Mucosa of gallbladder (tissue), 1 donor: ENCODE data around the gene UTP11. TPM values are rescaled to one million over a fixed set of nuclear protein-coding genes. Genes with fewer than 3 reads are reported as not detected.

ENCODE experiments used
- DNase-seq: peaks from one replicate; pipeline ENCODE4 v3.0.0-alpha.2; 2020; ENCODE audit warnings: low spot score
- total RNA-seq: library from RNA; stranded (reverse); gene quantifications from one replicate; pipeline ENCODE4 v1.2.1, GENCODE V29; 2021
- donor health status: DM: no; HTN: no; CAD: no.

Gene UTP11
- total RNA-seq, 1 donor from 2014 or later: 17.7 TPM

DNA sequence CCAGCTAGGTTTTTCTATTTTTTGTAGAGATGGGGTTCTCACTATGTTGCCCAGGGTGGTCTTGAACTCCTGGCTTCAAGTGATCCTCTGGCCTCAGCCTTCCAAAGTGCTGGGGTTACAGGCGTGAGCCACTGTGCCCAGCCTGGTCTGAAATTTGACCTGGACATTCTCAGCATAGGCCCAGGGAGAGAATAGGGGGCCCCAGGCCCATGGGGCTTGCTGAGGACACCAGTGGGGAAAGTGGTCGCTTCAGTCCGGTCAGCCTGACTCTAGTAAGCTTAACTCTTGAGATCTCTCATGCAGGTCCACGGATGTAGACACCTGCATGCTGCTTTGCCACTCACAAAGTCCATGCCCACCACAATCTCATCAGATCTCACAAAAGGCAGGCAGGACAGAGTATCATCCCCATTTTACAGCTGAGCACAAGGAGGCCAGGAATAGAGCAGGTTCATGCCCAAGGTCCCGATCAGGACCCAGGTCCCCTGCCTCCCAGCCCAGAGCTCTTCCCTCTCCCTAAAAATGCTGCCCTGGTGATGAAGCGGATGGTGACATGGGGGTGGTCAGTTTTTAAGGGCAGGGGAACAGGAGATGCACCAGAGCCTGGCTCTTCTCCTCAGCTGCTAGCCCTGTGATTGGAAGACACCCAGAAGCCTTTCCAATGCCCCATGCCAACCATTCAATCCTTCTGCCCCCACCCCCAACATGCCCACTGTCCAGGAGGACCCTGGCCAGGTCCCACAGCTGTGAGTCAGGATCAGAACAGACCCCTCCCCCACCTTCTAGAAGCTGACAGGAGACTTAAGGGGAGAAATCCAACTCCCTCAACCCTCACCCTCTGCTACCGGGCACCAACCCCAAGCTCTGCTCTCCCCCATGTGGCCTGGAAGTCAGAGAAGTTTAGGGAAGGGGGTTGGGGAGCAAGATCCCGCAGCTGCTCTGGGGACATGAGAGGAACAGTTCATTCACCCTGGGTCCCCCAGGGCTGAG lies 9.0 kb upstream of the UTP11 start:
- no peak for DNase-seq

DNA sequence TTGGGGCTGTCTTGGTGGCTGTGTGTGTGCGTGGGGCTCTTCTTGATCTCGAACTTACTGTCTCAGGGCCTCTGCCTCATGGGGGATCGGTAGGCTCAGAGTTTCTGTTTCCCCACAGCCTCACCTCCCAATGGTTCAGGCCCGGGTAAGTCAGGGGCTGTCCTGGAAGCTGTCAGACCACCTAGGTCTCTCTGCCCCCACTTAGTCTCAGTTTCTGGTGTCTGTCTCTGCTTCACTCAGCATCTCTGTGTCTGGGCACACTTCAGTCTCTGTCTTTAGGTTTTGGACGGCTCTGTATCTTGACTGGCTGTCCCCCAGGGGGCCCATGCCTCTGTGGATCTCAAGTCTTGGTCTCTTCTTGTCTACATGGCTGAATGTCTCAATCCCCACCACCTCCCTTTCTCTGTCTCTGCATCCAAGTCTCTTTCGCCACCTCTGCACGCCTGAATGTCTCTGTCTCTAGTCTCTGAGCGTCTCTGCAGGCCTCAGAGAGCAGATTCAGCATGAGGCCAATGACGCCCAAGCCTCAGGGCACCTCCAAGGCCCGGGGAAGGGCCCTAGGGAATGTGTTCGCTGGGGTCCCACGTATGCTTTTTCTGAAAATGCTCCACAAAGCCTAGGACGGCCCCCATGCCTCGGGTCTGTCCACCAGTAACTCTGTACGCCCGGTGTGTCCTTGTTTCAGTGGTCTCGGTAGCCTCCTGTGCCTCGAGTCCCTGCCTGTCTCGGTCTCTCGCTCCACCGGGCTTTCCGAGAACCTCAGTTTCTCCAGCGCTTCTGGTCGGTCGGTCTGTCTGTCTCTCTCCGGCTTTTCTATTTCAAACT lies 8.0 kb upstream of the UTP11 start:
- DNase-seq: no peak

DNA sequence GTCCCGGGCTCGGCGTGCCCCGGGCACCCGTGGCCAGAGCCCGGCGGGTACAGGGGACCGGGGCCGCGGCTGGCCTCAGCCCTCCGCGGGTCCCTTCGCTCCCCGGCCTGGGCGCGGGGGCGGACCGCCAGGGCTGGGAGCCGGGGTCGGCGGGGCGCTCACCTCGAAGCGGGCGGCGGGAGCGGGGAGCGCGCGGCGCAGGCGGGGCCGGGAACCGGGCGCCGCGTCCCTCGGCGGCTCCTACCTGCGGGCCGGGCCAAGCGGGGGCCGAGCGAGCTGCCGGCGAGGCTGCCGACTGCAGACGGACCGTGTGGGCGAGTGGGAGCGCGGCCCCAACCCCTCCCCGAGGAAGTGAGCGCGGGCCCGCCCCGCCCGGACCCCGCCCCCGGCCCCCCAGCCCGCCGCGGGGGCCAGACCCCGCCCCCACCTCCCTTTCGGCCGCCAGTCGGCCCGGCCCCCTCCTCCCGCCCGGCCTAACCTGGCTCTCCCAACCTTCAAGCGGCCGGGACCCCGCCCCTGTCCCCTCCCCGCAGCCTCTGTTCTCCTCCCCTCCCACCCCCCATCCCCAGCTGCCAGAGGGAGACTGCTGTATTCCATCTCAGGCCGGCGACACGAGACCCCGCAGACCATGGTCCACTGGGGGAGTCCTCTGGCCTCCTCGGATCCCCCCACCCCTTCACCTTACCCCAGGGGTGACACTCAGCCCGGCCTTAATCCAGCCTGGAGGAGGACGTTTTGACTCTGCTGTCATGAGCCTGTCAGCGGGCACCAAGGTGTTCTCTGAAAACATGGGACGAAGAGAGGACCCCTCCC lies 7.1 kb upstream of the UTP11 start, which contains the start of gene FHL3:
Gene FHL3 (minus strand): TSS at position 320 of the 813 bp plus-strand sequence. CDS start 6,102 bp downstream, outside the sequence.
- DNase-seq: no peak

DNA sequence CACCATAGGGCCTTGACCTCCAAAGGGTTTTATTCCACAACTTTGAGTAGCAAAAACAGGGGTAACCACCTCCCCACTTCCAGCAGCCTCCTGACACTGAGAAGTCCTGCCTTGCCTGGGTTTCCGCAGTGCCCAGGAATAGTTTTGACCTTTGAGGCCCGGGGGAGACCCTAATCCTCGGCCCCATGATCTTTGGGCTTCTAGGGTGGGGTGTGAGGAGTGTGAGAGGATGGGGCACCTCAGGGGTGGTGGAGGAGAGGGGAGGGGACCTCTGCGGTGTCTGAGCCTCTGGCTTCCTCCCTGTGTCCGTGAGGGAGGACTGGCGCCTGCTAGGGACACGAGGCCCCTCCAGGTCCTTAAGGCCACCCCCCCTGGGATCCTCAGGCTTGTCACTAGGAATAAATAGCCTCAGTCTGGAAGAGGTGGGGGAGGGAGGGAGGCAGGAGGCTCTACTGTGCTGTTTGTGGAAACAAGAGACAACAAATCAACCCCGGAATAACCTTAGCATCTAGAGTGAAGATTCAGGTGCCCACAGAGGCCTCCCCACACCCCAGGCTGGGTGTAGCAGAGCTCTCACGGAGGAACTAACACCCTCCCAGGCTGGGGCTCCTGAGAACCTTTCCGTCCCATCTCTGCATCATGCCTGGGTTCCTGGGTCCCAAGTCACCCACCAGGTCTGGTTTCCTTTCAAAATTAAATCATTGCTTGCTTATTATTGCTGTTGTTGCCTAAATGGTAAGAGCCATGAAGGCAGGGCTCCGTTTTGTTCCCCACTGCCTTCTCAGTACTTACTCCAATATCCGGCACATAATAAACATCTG lies 6.3 kb upstream of the UTP11 start:
- DNase-seq: no peak

DNA sequence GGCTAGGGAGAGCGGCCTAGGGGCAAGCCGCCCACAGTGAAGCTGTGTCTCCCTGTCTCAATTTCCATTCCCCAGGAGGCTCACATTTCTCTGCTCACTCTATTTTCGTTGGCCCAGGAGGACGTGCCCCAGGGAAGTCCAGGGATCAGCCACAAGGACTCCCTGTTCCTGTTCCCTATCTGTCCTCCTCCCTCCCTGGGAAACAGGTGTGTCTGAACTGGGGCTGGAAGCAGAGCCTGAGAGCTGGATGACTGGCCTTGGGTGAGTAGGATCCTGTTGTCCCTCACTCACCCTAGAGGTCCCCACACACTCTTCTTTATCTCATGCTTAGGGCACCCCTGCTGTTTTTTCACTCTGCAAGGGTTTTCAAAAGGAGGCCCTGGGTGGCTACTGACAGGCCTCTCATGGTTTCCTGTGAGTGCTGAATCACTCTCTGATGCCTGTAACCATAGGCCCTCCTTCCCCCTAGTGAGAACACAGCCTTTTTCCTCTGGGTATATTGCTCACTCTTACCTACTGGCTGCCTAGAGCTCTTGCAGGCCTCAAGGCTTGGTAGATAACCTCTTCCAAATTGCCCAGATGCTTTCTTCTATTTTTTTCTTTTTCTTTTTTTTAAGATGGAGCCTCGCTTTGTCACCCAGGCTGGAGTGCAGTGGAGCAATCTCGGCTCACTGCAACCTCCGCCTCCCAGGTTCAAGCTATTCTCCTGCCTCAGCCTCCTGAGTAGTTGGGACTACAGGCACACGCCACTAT lies 3.3 kb upstream of the UTP11 start:
- no peak for DNase-seq

DNA sequence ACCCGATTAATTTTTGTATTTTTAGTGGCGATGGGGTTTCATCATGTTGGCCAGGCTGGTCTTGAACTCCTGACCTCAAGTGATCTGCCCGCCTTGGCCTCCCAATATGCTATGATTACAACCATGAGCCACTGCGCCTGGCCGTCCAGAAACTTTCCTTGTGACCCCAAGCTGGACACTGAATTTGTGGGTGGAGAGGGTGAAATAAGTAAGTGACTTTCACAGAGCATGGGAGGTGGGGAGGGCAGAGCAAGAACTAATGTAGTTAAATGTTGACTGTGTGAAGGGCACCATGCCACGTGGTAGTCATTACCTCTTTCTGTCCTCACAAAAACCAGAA lies 2.7 kb upstream of the UTP11 start:
- DNase-seq: no peak

- DNase-seq: no peak
Measured at GRCh38 chr1:38013227-38013622, 691 bp downstream of the UTP11 start.

DNA sequence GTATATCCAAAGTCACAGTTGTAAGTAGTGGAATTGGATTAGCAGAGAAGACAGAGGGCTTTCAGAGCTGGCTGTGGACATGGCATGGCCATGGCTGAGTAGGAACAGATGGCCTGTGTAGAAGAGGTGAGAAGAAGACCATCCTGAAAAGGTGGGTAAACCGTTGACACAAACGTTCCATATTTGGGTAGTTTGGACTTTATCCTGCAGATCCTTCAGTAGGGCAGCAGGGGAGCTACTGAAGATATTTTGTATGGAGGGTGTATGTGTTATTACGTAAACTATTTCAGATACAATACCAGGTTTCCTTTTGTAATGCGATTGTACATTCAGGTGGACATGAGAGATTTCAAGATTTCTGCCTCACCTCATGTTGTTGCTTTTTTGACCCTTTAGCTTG lies 1.6 kb downstream of the UTP11 start:
- DNase-seq: no peak

GRCh38 chr1:38014724-38015424 lies 2.3 kb downstream of the UTP11 start:
- no peak for DNase-seq

- no peak for DNase-seq
Measured at GRCh38 chr1:38015978-38016725, 3.6 kb downstream of the UTP11 start.

DNA sequence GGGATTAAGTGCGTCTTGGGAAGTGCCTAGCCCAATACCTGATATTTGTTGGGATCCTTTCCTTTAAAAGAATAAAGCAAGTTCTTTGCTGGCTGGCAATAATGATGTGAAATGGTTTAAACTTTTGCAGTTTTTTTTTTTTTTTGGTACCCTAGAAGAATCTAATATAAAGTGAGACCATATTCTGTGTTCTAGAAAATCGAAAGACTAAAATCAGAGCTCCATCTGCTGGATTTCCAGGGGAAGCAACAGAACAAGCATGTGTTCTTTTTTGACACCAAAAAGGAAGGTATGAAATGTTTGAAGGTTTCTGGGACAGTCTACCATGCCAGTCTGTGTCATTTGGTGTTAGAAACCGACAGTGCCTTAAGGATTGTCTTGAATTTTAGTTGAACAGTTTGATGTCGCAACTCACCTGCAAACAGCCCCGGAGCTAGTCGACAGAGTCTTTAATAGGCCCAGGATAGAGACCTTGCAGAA lies 6.4 kb downstream of the UTP11 start:
- no peak for DNase-seq

DNA sequence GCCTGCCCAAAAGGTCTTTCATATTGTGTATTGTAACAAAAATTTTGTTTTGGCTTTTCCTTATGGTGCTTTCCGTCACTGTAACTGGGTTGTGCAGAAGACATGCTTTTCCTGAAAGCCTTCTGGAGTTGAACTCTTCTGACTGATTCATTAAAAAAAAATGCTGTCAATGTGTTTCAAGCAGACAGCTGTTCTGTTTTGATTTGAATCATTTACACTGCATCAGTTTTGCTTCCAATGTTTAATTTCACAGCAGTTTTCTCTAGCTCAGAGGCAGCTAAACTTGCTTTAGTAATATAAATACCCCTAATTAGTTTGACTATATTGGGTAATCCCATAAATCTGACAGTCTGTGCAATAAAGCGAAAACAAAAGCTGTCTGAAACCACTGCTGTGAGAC lies 7.9 kb downstream of the UTP11 start:
- no peak for DNase-seq

- DNase-seq: no peak
Measured at GRCh38 chr1:38021969-38022368, 9.4 kb downstream of the UTP11 start.

DNA sequence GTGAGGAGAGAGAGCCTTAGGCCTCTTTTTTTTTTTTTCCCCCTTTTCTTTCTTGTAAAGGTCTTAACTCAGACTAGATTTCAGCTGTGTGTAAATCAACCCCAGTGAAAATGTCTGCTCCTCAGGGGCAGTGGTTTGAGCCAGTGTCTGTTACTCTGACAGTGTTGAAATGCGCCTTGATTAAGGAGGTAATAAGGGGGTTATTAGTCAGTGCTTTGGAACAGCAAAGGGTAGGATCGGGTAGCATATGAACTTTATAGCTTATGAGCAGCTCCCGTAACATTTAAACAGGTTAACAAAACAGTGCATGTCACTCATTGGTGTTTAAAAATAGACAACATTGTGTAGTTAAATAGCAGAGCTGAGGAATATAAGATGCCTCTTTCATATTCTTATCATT lies 10.3 kb downstream of the UTP11 start:
- DNase-seq: no peak

- DNase-seq: no peak
Measured at GRCh38 chr1:38025233-38025632, 12.7 kb downstream of the UTP11 start.

DNA sequence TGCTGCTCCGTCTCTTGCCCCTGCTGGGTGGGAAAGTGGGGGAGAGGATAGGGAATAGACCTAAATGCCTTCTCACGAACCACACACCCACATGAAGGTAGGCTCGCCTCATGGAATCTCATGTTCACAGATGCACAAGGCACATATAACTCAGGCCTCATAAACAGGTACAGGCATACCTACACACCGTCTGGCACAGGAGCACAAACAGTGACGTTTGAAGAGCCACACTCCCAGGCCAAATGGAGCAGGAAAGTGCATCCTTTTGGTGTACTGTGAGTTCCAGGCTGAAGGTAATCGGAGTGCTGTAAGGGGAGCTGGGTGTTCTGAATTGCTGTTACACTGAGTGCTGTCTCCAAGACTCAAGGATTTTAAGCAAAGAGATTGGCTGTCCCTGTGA lies 13.1 kb downstream of the UTP11 start:
- DNase-seq: no peak

GRCh38 chr1:38026592-38027200 lies 14.2 kb downstream of the UTP11 start:
- peak; percentile 36 for DNase-seq
